GM15510 (cell line): ENCODE measurements around the gene PAX9.

Experiments
- POLR2A ChIP-seq: IDR thresholded peaks from 3 replicates; pipeline ENCODE4 v1.6.1; 2011; ENCODE audit warnings: borderline replicate concordance; ENCODE audit not compliant: insufficient read length; ENCODE audit errors: extremely low read depth

The PAX9 gene

DNA sequence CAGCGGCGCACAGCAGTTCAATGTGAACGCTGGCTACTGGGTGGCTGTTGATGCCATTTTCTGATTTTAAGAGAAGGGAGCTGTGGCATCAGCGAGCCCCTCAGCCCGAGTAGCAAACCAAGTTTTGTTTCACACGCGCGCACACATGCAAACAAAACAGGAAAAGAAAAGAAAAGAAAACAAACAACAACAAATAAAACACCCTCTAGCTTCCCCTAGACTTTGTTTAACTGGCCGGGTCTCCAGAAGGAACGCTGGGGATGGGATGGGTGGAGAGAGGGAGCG lies 540 bp downstream of the PAX9 start:
- TF ChIP-seq POLR2A: no peak

DNA sequence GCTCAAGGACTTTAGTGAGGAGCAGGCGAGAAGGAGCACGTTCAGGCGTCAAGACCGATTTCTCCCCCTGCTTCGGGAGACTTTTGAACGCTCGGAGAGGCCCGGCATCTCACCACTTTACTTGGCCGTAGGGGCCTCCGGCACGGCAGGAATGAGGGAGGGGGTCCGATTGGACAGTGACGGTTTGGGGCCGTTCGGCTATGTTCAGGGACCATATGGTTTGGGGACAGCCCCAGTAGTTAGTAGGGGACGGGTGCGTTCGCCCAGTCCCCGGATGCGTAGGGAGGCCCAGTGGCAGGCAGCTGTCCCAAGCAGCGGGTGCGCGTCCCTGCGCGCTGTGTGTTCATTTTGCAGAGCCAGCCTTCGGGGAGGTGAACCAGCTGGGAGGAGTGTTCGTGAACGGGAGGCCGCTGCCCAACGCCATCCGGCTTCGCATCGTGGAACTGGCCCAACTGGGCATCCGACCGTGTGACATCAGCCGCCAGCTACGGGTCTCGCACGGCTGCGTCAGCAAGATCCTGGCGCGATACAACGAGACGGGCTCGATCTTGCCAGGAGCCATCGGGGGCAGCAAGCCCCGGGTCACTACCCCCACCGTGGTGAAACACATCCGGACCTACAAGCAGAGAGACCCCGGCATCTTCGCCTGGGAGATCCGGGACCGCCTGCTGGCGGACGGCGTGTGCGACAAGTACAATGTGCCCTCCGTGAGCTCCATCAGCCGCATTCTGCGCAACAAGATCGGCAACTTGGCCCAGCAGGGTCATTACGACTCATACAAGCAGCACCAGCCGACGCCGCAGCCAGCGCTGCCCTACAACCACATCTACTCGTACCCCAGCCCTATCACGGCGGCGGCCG lies 1.1 kb downstream of the PAX9 start:
- no peak for TF ChIP-seq POLR2A

- no peak for TF ChIP-seq POLR2A
Observed at GRCh38 chr14:36663404-36664321, 2.0 kb downstream of the PAX9 start.

- TF ChIP-seq POLR2A: no peak
Observed at GRCh38 chr14:36664322-36665193, 2.9 kb downstream of the PAX9 start.

DNA sequence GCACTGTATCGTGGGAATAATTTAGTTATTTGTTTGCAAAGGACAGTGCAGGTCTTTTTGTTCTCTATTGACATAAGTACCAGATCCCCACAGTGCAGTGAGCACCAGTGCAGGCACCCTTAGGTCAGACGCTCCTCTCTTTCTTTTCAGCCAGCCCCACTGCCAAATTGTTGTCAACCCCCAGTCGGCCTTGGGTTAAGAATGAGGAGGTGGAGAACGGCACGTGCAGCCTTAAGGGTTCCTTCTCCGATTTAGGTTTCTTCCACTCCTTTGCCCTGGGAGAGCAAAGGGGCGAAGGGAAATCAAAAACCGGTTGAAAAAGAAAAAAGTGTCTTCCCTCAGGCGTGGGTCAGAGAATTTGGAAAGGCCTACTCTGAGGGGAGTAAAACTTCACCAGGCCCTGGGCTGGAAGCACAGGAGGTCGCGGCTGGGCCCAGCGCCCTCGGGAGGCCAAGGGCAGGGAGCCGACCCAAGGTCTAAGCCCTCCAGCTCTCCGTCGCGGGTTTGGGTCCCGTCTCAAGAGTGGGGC lies 4.3 kb downstream of the PAX9 start:
- TF ChIP-seq POLR2A: no peak

DNA sequence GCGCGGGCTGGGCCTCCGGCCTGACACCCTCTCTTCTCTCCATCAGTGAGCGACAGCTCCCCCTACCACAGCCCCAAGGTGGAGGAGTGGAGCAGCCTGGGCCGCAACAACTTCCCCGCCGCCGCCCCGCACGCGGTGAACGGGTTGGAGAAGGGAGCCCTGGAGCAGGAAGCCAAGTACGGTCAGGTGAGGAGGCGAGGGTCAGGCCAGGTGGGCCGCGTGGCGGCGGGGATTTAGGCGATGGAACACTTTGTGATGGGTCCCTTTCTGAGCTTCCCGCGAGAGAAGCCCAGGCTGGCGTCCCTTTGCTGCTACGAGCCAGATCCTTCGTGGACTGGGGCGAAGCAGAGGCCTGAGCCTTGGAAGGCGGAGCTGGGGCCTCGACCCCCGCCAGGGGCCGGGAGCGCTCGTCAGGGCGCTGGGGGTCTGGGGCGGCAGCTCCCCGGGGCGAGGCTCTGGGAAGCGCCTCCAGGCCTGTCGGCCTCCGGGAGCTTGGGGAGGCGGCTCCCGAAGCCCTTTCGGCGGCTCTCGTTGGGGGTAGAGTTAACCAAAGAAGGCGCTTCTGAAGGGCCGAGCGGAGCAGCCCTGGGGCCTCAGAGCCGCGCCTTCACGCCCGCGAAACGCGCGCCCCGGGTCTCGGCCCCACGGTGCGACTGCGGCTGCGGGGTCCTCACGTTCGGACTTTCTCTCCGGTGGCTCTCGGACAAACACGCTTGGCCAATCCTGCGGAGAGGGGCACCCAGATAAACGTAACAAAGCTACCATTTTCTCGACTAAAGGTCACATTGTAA lies 5.0 kb downstream of the PAX9 start:
- no peak for TF ChIP-seq POLR2A

DNA sequence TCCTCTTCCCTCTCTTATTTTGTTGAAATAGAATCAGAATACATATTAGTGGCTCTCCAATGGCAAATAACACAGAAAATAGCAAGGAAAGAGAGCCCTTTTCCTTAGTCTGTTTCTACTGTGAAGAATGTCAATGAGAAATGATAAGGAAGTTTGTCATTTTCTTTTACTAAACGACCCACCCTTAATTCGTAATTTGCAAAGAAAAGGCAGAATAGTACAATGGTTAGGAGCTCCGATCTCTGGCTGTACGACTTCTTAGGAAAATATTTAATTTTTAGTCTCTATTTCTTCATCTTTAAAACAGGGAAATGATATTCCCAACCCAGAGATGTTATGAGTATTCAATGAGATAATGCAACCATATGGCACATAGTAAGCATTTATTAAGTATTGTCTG lies 6.0 kb downstream of the PAX9 start:
- no peak for TF ChIP-seq POLR2A

DNA sequence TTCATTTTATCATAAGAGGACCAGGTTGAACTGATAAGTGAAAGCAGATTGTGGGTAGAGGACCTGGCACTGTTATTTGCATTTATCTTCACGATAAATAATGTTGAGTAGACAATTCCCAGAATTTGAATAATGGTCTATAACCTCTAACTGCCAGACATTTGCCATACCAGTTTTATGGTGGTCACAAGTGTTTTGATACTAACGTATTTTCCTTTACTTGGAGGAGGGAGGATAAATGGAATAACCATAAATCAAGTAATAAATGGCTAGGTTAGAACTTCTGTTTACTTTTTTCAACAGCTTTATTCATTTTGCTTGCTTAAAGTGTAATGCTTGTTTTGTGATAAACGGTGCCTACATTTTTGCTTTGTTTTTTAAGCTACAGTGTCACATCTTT lies 9.5 kb downstream of the PAX9 start:
- TF ChIP-seq POLR2A: no peak

GRCh38 chr14:36672095-36672494 lies 10.4 kb downstream of the PAX9 start:
- TF ChIP-seq POLR2A: no peak

GRCh38 chr14:36674659-36675058 lies 13.0 kb downstream of the PAX9 start:
- no peak for TF ChIP-seq POLR2A

DNA sequence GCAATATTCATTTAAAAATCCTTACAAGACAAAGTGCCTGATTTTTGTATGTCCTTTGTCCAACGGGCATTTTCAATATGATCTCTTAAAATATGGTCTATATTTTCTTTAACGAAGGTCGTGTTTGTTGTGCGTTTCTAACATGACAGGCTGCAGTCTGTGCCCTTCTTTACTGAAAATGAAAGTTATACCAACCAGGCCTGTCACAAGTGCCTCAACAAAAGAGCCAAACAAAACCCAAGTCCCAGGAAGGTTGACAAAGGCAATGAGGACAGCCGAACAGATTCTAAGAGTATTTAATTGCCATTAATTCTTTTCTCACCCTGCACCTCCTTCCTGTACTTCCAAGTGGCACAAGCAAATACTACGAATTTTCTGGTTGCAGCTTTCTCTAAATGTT lies 13.9 kb downstream of the PAX9 start:
- no peak for TF ChIP-seq POLR2A

DNA sequence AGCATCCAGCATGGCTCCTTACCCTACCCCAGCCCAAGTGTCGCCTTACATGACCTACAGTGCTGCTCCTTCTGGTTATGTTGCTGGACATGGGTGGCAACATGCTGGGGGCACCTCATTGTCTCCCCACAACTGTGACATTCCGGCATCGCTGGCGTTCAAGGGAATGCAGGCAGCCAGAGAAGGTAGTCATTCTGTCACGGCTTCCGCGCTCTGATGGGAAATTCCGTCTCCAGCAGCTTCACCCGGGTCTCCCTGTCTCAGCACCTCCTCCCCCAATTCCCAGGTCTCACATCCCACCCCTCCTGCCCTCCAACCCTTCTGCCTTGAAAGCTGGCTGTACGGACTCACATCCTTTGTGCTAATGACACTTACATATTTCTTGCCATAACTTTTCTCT lies 14.6 kb downstream of the PAX9 start:
- TF ChIP-seq POLR2A: no peak

DNA sequence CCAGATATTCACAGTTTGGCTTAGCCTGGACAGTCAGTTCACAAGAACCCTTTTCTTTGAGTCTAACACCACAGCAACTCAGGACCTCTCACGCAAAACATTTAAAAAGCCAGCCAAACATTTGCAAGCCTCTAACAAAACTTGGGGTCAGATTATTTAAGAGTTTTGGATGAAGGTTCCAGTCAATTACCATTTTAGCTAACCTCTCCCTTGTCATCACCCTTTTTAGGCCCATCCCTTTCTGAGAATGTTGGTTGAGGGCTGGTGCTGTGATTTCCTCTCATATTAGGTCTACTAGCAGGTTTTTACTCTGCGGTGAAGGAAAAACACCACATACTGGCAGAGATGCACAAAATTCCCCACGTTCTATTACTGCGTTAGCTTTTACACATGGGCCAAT lies 20.7 kb downstream of the PAX9 start:
- TF ChIP-seq POLR2A: no peak

- no peak for TF ChIP-seq POLR2A
Observed at GRCh38 chr14:36683083-36683724, 21.5 kb downstream of the PAX9 start.

- TF ChIP-seq POLR2A: no peak
Observed at GRCh38 chr14:36684946-36685345, 23.3 kb downstream of the PAX9 start.
